Kidney tubule cell (primary cell): Measurements from ENCODE around the gene GALNT9.
"Not testable (repeated sequence)": the region's sequence is repeated elsewhere in the genome, so short reads cannot be mapped to it uniquely, and the experiment has no call there.

Experiments
- DNase-seq: peaks from one replicate; pipeline ENCODE4 v3.0.0-alpha.2; 2018; ENCODE audit warnings: low spot score

The GALNT9 gene

GRCh38 chr12:132329036-132329719 lies at the start of gene GALNT9:
TSS of gene GALNT9 (minus strand) at chr12:132329589. CDS start at chr12:132329203, 386 bp downstream.
- DNase-seq: no peak

GRCh38 chr12:132379057-132379456 lies 49.7 kb upstream of the GALNT9 start:
- not testable (repeated sequence) for DNase-seq

- DNase-seq: no peak
Measured at GRCh38 chr12:132377147-132377546, 47.8 kb upstream of the GALNT9 start.

- DNase-seq: no peak
Measured at GRCh38 chr12:132376464-132376830, 47.1 kb upstream of the GALNT9 start.

GRCh38 chr12:132375747-132376463 lies 46.5 kb upstream of the GALNT9 start:
- DNase-seq: no peak

GRCh38 chr12:132374612-132375445 lies 45.4 kb upstream of the GALNT9 start:
- DNase-seq: no peak

GRCh38 chr12:132373901-132374611 lies 44.7 kb upstream of the GALNT9 start:
- DNase-seq: no peak

GRCh38 chr12:132367852-132368251 lies 38.5 kb upstream of the GALNT9 start:
- DNase-seq: no peak

GRCh38 chr12:132367071-132367851 lies 37.9 kb upstream of the GALNT9 start:
- DNase-seq: no peak

GRCh38 chr12:132366341-132366861 lies 37.0 kb upstream of the GALNT9 start:
- no peak for DNase-seq

- DNase-seq: no peak
Measured at GRCh38 chr12:132365226-132365625, 35.8 kb upstream of the GALNT9 start.

- no peak for DNase-seq
Measured at GRCh38 chr12:132364348-132364902, 35.0 kb upstream of the GALNT9 start.

- no peak for DNase-seq
Measured at GRCh38 chr12:132363661-132364347, 34.4 kb upstream of the GALNT9 start.

GRCh38 chr12:132362996-132363660 lies 33.7 kb upstream of the GALNT9 start:
- no peak for DNase-seq

- DNase-seq: no peak
Measured at GRCh38 chr12:132360906-132361777, 31.8 kb upstream of the GALNT9 start.

- no peak for DNase-seq
Measured at GRCh38 chr12:132360410-132360809, 31.0 kb upstream of the GALNT9 start.

GRCh38 chr12:132359971-132360370 lies 30.6 kb upstream of the GALNT9 start:
- no peak for DNase-seq

- no peak for DNase-seq
Measured at GRCh38 chr12:132359551-132359950, 30.2 kb upstream of the GALNT9 start.
